Measurements from ENCODE around the gene SPOUT1.

DNA sequence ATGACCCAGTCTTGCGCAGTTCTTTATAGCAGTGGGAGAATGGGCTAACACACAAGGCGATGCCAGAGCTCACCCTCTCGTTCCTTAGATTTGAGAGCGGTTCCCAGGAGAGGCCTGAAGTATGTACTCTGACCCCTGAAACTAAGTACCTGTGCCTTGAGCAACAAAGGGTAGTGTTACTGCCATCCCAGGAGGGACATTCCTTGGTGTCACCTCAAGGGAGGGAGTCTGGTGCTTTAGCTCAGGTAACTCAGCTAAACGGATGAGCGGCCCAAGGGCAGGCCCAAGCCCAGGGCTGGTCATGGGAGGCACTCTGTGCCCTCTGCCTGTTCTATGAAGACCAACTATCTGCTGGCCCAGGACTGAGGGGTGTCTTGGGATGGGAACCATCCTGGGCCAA, 31.9 kb upstream of the SPOUT1 start:
- TF ChIP-seq, protein P1, sequence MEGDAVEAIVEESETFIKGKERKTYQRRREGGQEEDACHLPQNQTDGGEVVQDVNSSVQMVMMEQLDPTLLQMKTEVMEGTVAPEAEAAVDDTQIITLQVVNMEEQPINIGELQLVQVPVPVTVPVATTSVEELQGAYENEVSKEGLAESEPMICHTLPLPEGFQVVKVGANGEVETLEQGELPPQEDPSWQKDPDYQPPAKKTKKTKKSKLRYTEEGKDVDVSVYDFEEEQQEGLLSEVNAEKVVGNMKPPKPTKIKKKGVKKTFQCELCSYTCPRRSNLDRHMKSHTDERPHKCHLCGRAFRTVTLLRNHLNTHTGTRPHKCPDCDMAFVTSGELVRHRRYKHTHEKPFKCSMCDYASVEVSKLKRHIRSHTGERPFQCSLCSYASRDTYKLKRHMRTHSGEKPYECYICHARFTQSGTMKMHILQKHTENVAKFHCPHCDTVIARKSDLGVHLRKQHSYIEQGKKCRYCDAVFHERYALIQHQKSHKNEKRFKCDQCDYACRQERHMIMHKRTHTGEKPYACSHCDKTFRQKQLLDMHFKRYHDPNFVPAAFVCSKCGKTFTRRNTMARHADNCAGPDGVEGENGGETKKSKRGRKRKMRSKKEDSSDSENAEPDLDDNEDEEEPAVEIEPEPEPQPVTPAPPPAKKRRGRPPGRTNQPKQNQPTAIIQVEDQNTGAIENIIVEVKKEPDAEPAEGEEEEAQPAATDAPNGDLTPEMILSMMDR (optimal IDR thresholded peaks at IDR 0.05 in 1 of 3, IDR thresholded peaks at IDR 0.05 in 1 of 3, conservative IDR thresholded peaks at IDR 0.05 in 1 of 3; ENCODE audit: extremely low read depth in 1 of 3, insufficient read depth in 2 of 3, low read length in 3 of 3) = no peak
- no peak for TF ChIP-seq EZH2 (IDR thresholded peaks at IDR 0.05; ENCODE audit: low read length)

Data from keratinocyte (primary cell).